GM12801 (cell line): ENCODE data around the gene CBX1.

Source experiments
- CTCF ChIP-seq: IDR thresholded peaks from one replicate; pipeline ENCODE4 v1.5.1; 2011; ENCODE audit warnings: control low read depth; ENCODE audit not compliant: insufficient read length; ENCODE audit errors: extremely low read depth

Gene CBX1

DNA sequence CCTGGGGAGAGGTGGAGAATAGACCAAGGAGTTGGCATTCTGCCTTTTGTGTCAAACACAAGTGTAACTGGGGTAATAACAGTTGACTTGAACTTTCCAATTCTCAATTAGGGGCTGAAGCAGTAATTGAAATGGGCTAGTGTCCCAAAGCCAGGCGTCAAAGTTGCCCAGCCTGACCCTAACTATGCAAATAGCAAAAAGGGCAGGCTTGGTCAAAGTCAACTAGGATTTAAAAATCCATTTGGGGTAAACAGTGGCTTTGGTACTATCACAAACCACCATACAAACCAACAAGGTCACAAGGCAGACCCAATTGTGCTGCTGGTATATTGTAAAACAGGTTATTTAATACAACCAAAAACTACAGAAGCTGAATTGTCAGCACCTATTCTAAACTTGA, 35.1 kb downstream of the CBX1 start:
- no peak for TF ChIP-seq CTCF

GRCh38 chr17:48064638-48065037, 36.6 kb downstream of the CBX1 start:
- TF ChIP-seq CTCF = no peak

GRCh38 chr17:48062273-48062672, 39.0 kb downstream of the CBX1 start:
- TF ChIP-seq CTCF = no peak

- TF ChIP-seq CTCF = no peak
Observed at GRCh38 chr17:48060249-48060648, 41.0 kb downstream of the CBX1 start.

GRCh38 chr17:48059125-48059668, 42.1 kb downstream of the CBX1 start:
- TF ChIP-seq CTCF = no peak

GRCh38 chr17:48058393-48059124, 42.7 kb downstream of the CBX1 start:
- TF ChIP-seq CTCF = no peak

- TF ChIP-seq CTCF = no peak
Observed at GRCh38 chr17:48057626-48058025, 43.7 kb downstream of the CBX1 start.
